ENCODE results near the gene MUC2.

Gene MUC2

GRCh38 chr11:1074244-1075221 lies at the start of gene MUC2:
MUC2 (plus strand) TSS chr11:1074874.
- no peak within 1 kb of the TSS for H3K4me3 ChIP-seq
- no peaks in the 10 kb centered on the region for H3K9me3 ChIP-seq (ENCODE audit: low read depth, low read length)
- H3K27ac ChIP-seq = no peak within 1 kb of the TSS
- no peak for DNase-seq (ENCODE audit: low read depth, low spot score)
- H3K36me3 ChIP-seq (ENCODE audit: insufficient read depth, low read length) = no peaks in the 10 kb centered on the region
- TF ChIP-seq EZH2 (IDR thresholded peaks at IDR 0.05) (no peak), POLR2AphosphoS5 (IDR thresholded peaks at IDR 0.05; ENCODE audit: borderline replicate concordance, low read depth, low read length) (no peak), FOXP2 (optimal IDR thresholded peaks at IDR 0.05; ENCODE audit: control extremely low read depth, extremely low read length, insufficient read depth) (no peak)
- no peak within 1 kb of the TSS for H3K9ac ChIP-seq (ENCODE audit: insufficient read length)

- Histone ChIP-seq H3K9me3 (ENCODE audit: low read depth, low read length) (no peaks in the 10 kb centered on the region), H3K9ac (ENCODE audit: insufficient read length) (no peak overlapping the region), H3K27ac (no peak overlapping the region), H3K4me3 (no peak overlapping the region), H3K36me3 (ENCODE audit: insufficient read depth, low read length) (no peaks in the 10 kb centered on the region)
- no peak for DNase-seq (ENCODE audit: low read depth, low spot score)
- TF ChIP-seq POLR2AphosphoS5 (IDR thresholded peaks at IDR 0.05; ENCODE audit: borderline replicate concordance, low read depth, low read length) (no peak), FOXP2 (optimal IDR thresholded peaks at IDR 0.05; ENCODE audit: control extremely low read depth, extremely low read length, insufficient read depth) (no peak), EZH2 (IDR thresholded peaks at IDR 0.05) (no peak)
Measured at GRCh38 chr11:1025410-1026162, 49.1 kb upstream of the MUC2 start.

DNA sequence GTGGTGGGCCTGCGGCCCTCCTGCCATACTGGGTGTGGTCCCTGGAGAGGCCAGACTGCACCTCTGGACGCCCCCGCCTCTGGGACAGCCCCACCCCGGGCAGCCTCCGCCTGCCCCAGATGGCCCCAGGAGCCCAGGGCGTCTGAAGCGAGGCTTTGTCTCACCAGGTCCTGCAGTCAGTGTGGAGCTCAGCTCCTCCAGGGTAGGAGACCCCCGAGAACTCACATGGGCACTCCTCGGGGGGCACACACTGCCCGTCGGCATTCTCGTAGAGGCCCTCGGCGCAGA lies 48.6 kb upstream of the MUC2 start:
- no peak overlapping the region for H3K9ac ChIP-seq (ENCODE audit: insufficient read length)
- no peak for TF ChIP-seq POLR2AphosphoS5 (IDR thresholded peaks at IDR 0.05; ENCODE audit: borderline replicate concordance, low read depth, low read length)
- H3K27ac ChIP-seq = no peak overlapping the region
- H3K36me3 ChIP-seq (ENCODE audit: insufficient read depth, low read length) = no peaks in the 10 kb centered on the region
- DNase-seq (ENCODE audit: low read depth, low spot score) = no peak
- no peaks in the 10 kb centered on the region for H3K9me3 ChIP-seq (ENCODE audit: low read depth, low read length)
- no peak overlapping the region for H3K4me3 ChIP-seq

- no peak for DNase-seq (ENCODE audit: low read depth, low spot score)
- H3K27ac ChIP-seq = no peak overlapping the region
- no peaks in the 10 kb centered on the region for H3K36me3 ChIP-seq (ENCODE audit: insufficient read depth, low read length)
- TF ChIP-seq EZH2 (IDR thresholded peaks at IDR 0.05) (no peak), FOXP2 (optimal IDR thresholded peaks at IDR 0.05; ENCODE audit: control extremely low read depth, extremely low read length, insufficient read depth) (no peak), POLR2AphosphoS5 (IDR thresholded peaks at IDR 0.05; ENCODE audit: borderline replicate concordance, low read depth, low read length) (no peak)
- H3K4me3 ChIP-seq = no peak overlapping the region
- H3K9me3 ChIP-seq (ENCODE audit: low read depth, low read length) = no peaks in the 10 kb centered on the region
- H3K9ac ChIP-seq (ENCODE audit: insufficient read length) = no peak overlapping the region
Measured at GRCh38 chr11:1026641-1027482, 47.8 kb upstream of the MUC2 start.

- no peaks in the 10 kb centered on the region for H3K9me3 ChIP-seq (ENCODE audit: low read depth, low read length)
- no peak overlapping the region for H3K4me3 ChIP-seq
- H3K27ac ChIP-seq = no peak overlapping the region
- no peaks in the 10 kb centered on the region for H3K36me3 ChIP-seq (ENCODE audit: insufficient read depth, low read length)
- no peak for DNase-seq (ENCODE audit: low read depth, low spot score)
- H3K9ac ChIP-seq (ENCODE audit: insufficient read length) = no peak overlapping the region
- TF ChIP-seq FOXP2 (optimal IDR thresholded peaks at IDR 0.05; ENCODE audit: control extremely low read depth, extremely low read length, insufficient read depth) (no peak), POLR2AphosphoS5 (IDR thresholded peaks at IDR 0.05; ENCODE audit: borderline replicate concordance, low read depth, low read length) (no peak), EZH2 (IDR thresholded peaks at IDR 0.05) (no peak)
Measured at GRCh38 chr11:1027483-1028290, 47.0 kb upstream of the MUC2 start.

GRCh38 chr11:1028291-1028540 lies 46.5 kb upstream of the MUC2 start:
- no peaks in the 10 kb centered on the region for H3K36me3 ChIP-seq (ENCODE audit: insufficient read depth, low read length)
- H3K27ac ChIP-seq = no peak overlapping the region
- no peak for DNase-seq (ENCODE audit: low read depth, low spot score)
- no peaks in the 10 kb centered on the region for H3K9me3 ChIP-seq (ENCODE audit: low read depth, low read length)
- no peak overlapping the region for H3K4me3 ChIP-seq
- H3K9ac ChIP-seq (ENCODE audit: insufficient read length) = no peak overlapping the region
- TF ChIP-seq POLR2AphosphoS5 (IDR thresholded peaks at IDR 0.05; ENCODE audit: borderline replicate concordance, low read depth, low read length) (no peak), FOXP2 (optimal IDR thresholded peaks at IDR 0.05; ENCODE audit: control extremely low read depth, extremely low read length, insufficient read depth) (no peak), EZH2 (IDR thresholded peaks at IDR 0.05) (no peak)

DNA sequence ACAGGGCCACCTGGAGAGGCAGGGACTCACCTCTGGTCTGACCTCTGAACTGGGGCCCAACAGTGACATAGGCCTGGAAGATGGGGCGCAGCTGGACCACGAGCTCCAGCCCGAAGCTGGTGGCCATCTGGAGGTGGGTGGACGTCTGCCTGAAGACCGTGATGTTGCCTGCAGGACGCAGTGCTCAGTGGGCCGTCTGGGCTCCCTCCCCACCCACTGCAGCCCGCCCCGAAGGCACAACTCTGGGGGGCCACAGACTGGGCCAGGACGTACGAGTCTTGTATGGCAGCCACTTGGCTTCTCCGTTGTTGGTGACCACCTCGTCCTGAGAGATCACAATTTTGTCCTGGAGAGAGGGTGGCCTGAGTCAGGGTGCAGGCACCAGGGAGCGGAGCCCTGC lies 46.1 kb upstream of the MUC2 start:
- Histone ChIP-seq H3K36me3 (ENCODE audit: insufficient read depth, low read length) (no peaks in the 10 kb centered on the region), H3K27ac (no peak overlapping the region), H3K4me3 (no peak overlapping the region), H3K9ac (ENCODE audit: insufficient read length) (no peak overlapping the region), H3K9me3 (ENCODE audit: low read depth, low read length) (no peaks in the 10 kb centered on the region)
- DNase-seq (ENCODE audit: low read depth, low spot score) = no peak
- no peak for TF ChIP-seq FOXP2 (optimal IDR thresholded peaks at IDR 0.05; ENCODE audit: control extremely low read depth, extremely low read length, insufficient read depth)

- H3K9me3 ChIP-seq (ENCODE audit: low read depth, low read length) = no peaks in the 10 kb centered on the region
- H3K27ac ChIP-seq = no peak overlapping the region
- no peak for TF ChIP-seq FOXP2 (optimal IDR thresholded peaks at IDR 0.05; ENCODE audit: control extremely low read depth, extremely low read length, insufficient read depth)
- H3K36me3 ChIP-seq (ENCODE audit: insufficient read depth, low read length) = no peaks in the 10 kb centered on the region
- no peak overlapping the region for H3K4me3 ChIP-seq
- DNase-seq (ENCODE audit: low read depth, low spot score) = no peak
- H3K9ac ChIP-seq (ENCODE audit: insufficient read length) = no peak overlapping the region
Measured at GRCh38 chr11:1029051-1029450, 45.6 kb upstream of the MUC2 start.

Measured in SK-N-MC (cell line).